HCT116 (cell line): Measurements from ENCODE around the gene EPHA3. TPM values are rescaled to one million over a fixed set of nuclear protein-coding genes. Genes with fewer than 3 reads are reported as not detected.

Source experiments
- ATAC-seq: fragments of 200-7000 bp; cut with Tn5 transposase; 2 replicates; pipeline ENCODE4 v1.9.1; 2020; ENCODE audit warnings: mild to moderate bottlenecking, moderate library complexity
- BruUV-seq: library from RNA; stranded (reverse); fragments of 400-500 nt; replicated peaks from 2 replicates; lab custom pipeline; 2021; lab: Mats Ljungman, UMichigan
- CTCF ChIA-PET: fragments of 300-600 bp; sonication (Branson Sonifier 250); formaldehyde crosslinking; loops from one replicate; lab custom pipeline; 2021; ENCODE audit warnings: antibody characterized with exemption; lab: Charles Lee
- POLR2A ChIA-PET: fragments of 300-600, 350-600 bp; sonication (Branson Sonifier 250); formaldehyde crosslinking; loops from one replicate; lab custom pipeline; 2021; ENCODE audit warnings: antibody characterized with exemption; lab: Charles Lee
- RAD21 ChIA-PET, 2 experiments: fragments of 300-600 bp; sonication (Branson Sonifier 250); formaldehyde crosslinking; loops; one replicate each; lab custom pipeline; 2023; ENCODE audit warnings: low total read pairs in 2 of 2; ENCODE audit not compliant: uncharacterized antibody in 2 of 2, unreplicated experiment in 2 of 2, low non-redundant PET in 1 of 2; lab: Charles Lee
- DNase-seq: peaks from one replicate; pipeline ENCODE4 v3.0.0-alpha.2; 2010; ENCODE audit warnings: low read depth, low spot score
- H2AFZ ChIP-seq: fragments of 200-600 bp; shearing (Covaris generic), sonication (generic); 2 replicates; pipeline ENCODE4 v1.6.1; 2017; ENCODE audit warnings: low read depth, mixed run types, mixed read lengths, antibody characterized with exemption, low read length; ENCODE audit not compliant: poor library complexity, severe bottlenecking
- H3K27ac ChIP-seq: 2 replicates; pipeline ENCODE4 v1.5.1; 2012; ENCODE audit warnings: low read depth, low read length
- H3K27me3 ChIP-seq: fragments of 200-600 bp; sonication (generic); 2 replicates; pipeline ENCODE4 v1.6.1; 2016; ENCODE audit warnings: mixed run types, low read length, mixed read lengths; ENCODE audit not compliant: insufficient read depth
- H3K36me3 ChIP-seq, 2 experiments: fragments of 200-500 bp in 1 of 2; fragments of 200-600 bp in 1 of 2; sonication (Bioruptor generic) in 1 of 2; sonication (generic) in 1 of 2; 2 replicates each; pipeline versions ENCODE4 v1.5.1 to v1.6.1; 2014 to 2016; ENCODE audit warnings: low read length in 2 of 2, inconsistent platforms in 1 of 2, mixed read lengths in 1 of 2, mixed run types in 1 of 2; ENCODE audit not compliant: insufficient read depth in 2 of 2, control insufficient read depth in 1 of 2
- H3K4me1 ChIP-seq, 2 experiments: fragments of 200-600 bp in 1 of 2; sonication (generic) in 1 of 2; 2 replicates each; pipeline versions ENCODE4 v1.5.1 to v1.6.1; 2012 to 2017; ENCODE audit warnings: low read length in 2 of 2, inconsistent platforms in 1 of 2, mild to moderate bottlenecking in 1 of 2, mixed read lengths in 1 of 2, mixed run types in 1 of 2, moderate library complexity in 1 of 2; ENCODE audit not compliant: insufficient read depth in 2 of 2, control insufficient read depth in 1 of 2
- H3K4me2 ChIP-seq: fragments of 200-600 bp; sonication (generic); 2 replicates; pipeline ENCODE4 v1.6.1; 2017; ENCODE audit warnings: mixed run types, low read length, mixed read lengths
- H3K4me3 ChIP-seq, 2 experiments: fragments of 200-600 bp in 1 of 2; sonication (generic) in 1 of 2; replicated peaks in 1 of 2; 2 replicates each; pipeline ENCODE4 v1.5.1; 2011 to 2016; ENCODE audit warnings: low read length in 2 of 2, control low read depth in 1 of 2, low read depth in 1 of 2, mild to moderate bottlenecking in 1 of 2, mixed read lengths in 1 of 2, mixed run types in 1 of 2
- H3K79me2 ChIP-seq: fragments of 200-600 bp; sonication (generic); 2 replicates; pipeline ENCODE4 v1.6.1; 2017; ENCODE audit warnings: mild to moderate bottlenecking, mixed run types, low read length, moderate library complexity, mixed read lengths; ENCODE audit not compliant: insufficient read depth
- H3K9ac ChIP-seq: fragments of 200-600 bp; sonication (generic); 2 replicates; pipeline ENCODE4 v1.6.1; 2016; ENCODE audit warnings: low read length, mixed read lengths
- H3K9me2 ChIP-seq: fragments of 200-600 bp; sonication (generic), shearing (Covaris generic); 2 replicates; pipeline ENCODE4 v1.6.1; 2017; ENCODE audit warnings: mixed run types, mild to moderate bottlenecking, moderate library complexity; ENCODE audit not compliant: insufficient read depth
- H3K9me3 ChIP-seq, 2 experiments: fragments of 200-500 bp in 1 of 2; fragments of 200-600 bp in 1 of 2; sonication (Bioruptor generic) in 1 of 2; sonication (generic) in 1 of 2; 2 replicates each; pipeline ENCODE4 v1.6.1; 2014 to 2017; ENCODE audit warnings: low read length in 2 of 2, mixed read lengths in 2 of 2, inconsistent platforms in 1 of 2, low read depth in 1 of 2, mild to moderate bottlenecking in 1 of 2, mixed run types in 1 of 2, moderate library complexity in 1 of 2; ENCODE audit not compliant: control insufficient read depth in 1 of 2, insufficient read depth in 1 of 2
- H4K20me1 ChIP-seq: fragments of 200-600 bp; sonication (generic), shearing (Covaris generic); 2 replicates; pipeline ENCODE4 v1.6.1; 2017; ENCODE audit warnings: mixed run types, mild to moderate bottlenecking, moderate library complexity; ENCODE audit not compliant: insufficient read depth
- ATF3 ChIP-seq: IDR thresholded peaks from 2 replicates; pipeline ENCODE4 v1.6.1; 2012
- CEBPB ChIP-seq: IDR thresholded peaks from 2 replicates; pipeline ENCODE4 v1.6.1; 2012; ENCODE audit warnings: low read depth
- CTCF ChIP-seq, 3 experiments: fragments of 200-600 bp in 1 of 3; sonication (generic) in 1 of 3; IDR thresholded peaks in 2 of 3; conservative IDR thresholded peaks in 1 of 3; 2 replicates each; pipeline ENCODE4 v1.5.1; 2012 to 2017; ENCODE audit warnings: low read depth in 2 of 3, low read length in 2 of 3, antibody characterized with exemption in 1 of 3, borderline replicate concordance in 1 of 3, control low read depth in 1 of 3, mild to moderate bottlenecking in 1 of 3, mixed read lengths in 1 of 3, mixed run types in 1 of 3, moderate library complexity in 1 of 3; ENCODE audit not compliant: insufficient read depth in 1 of 3
- EZH2phosphoT487 ChIP-seq: fragments of 200-600 bp; IDR thresholded peaks from 2 replicates; pipeline ENCODE4 v1.6.1; 2018; ENCODE audit warnings: antibody characterized with exemption, borderline replicate concordance
- FOSL1 ChIP-seq: IDR thresholded peaks from 2 replicates; pipeline ENCODE4 v1.6.1; 2012; ENCODE audit warnings: low read depth
- JUND ChIP-seq: IDR thresholded peaks from 2 replicates; pipeline ENCODE4 v1.6.1; 2012
- MAX ChIP-seq: IDR thresholded peaks from 2 replicates; pipeline ENCODE4 v1.6.1; 2012
- POLR2A ChIP-seq: IDR thresholded peaks from 2 replicates; pipeline ENCODE4 v1.7.0; 2011; ENCODE audit warnings: borderline replicate concordance; ENCODE audit not compliant: insufficient read depth, insufficient read length; ENCODE audit errors: extremely low read depth
- POLR2AphosphoS5 ChIP-seq: IDR thresholded peaks from 2 replicates; pipeline ENCODE4 v1.6.1; 2011; ENCODE audit warnings: mild to moderate bottlenecking, low read depth, low read length, moderate library complexity
- RAD21 ChIP-seq: IDR thresholded peaks from 2 replicates; pipeline ENCODE4 v1.6.1; 2012; ENCODE audit warnings: low read depth, mild to moderate bottlenecking
- SIN3A ChIP-seq: IDR thresholded peaks from 2 replicates; pipeline ENCODE4 v1.6.1; 2012; ENCODE audit warnings: low read depth
- TCF7L2 ChIP-seq: IDR thresholded peaks from 2 replicates; pipeline ENCODE4 v1.7.0; 2011; ENCODE audit warnings: borderline replicate concordance, inconsistent platforms; ENCODE audit not compliant: insufficient read depth, insufficient read length; ENCODE audit errors: extremely low read depth
- YY1 ChIP-seq: IDR thresholded peaks from 2 replicates; pipeline ENCODE4 v1.6.1; 2011; ENCODE audit warnings: low read length, low read depth, moderate library complexity, mild to moderate bottlenecking; ENCODE audit not compliant: insufficient replicate concordance; ENCODE audit errors: extremely low read depth
- ZBTB33 ChIP-seq: IDR thresholded peaks from 2 replicates; pipeline ENCODE4 v1.6.1; 2011; ENCODE audit warnings: mild to moderate bottlenecking, low read length, moderate library complexity; ENCODE audit not compliant: insufficient replicate concordance; ENCODE audit errors: extremely low read depth
- ZNF274 ChIP-seq: fragments of 200-500 bp; sonication (Bioruptor generic); IDR thresholded peaks from 2 replicates; pipeline ENCODE4 v1.6.1; 2014; ENCODE audit warnings: mild to moderate bottlenecking, low read depth, low read length, inconsistent platforms
- intact Hi-C: fragments of 100-400 bp; cut with micrococcal nuclease; formaldehyde crosslinking; loops from 2 replicates; pipeline ENCODE4 v1.10.0; 2022
- total RNA-seq: library from RNA; stranded (reverse); gene quantifications from one replicate; pipeline ENCODE4 v1.2.1, GENCODE V29; 2021; ENCODE audit not compliant: unreplicated experiment

EPHA3 gene
- total RNA-seq, 1 experiment from 2014 or later = not detected

GRCh38 chr3:89260721-89261120 lies 153.3 kb downstream of the EPHA3 start:
- RAD21 ChIA-PET = no interaction called here

More at GRCh38 chr3:89260721-89261120, 153.3 kb downstream of the EPHA3 start:
- DNase-seq (no peak), ATAC-seq (no peak)
- no peak overlapping the region for H2AFZ ChIP-seq
- TF ChIP-seq CTCF (IDR thresholded peaks at IDR 0.05 in 2 of 3, conservative IDR thresholded peaks at IDR 0.05 in 1 of 3; ENCODE audit: borderline replicate concordance in 1 of 3, insufficient read depth in 1 of 3, low read depth in 2 of 3, low read length in 2 of 3) (no peak), CEBPB (no peak), ZBTB33 (no peak), ATF3 (no peak), JUND (no peak), SIN3A (no peak), FOSL1 (no peak), YY1 (no peak), POLR2AphosphoS5 (no peak), TCF7L2 (no peak), EZH2phosphoT487 (no peak), RAD21 (no peak), POLR2A (no peak), ZNF274 (no peak), MAX (no peak)
- no TSS peak for BruUV-seq
- H3K4me2 ChIP-seq = no peak overlapping the region
- H3K4me3 ChIP-seq = no peak overlapping the region
- no peaks in the 10 kb centered on the region for H3K4me1 ChIP-seq
- peaks cover 0 to 22% of the 10 kb centered on the region in 2 experiments; a peak in 2 of 4 replicates for H3K9me3 ChIP-seq
- ChIA-PET CTCF (no interaction called here), POLR2A (no interaction called here)
- no peaks in the 10 kb centered on the region for H3K36me3 ChIP-seq
- intact Hi-C loops = no loop called here
- no peaks in the 10 kb centered on the region for H3K27me3 ChIP-seq
- no peaks in the 10 kb centered on the region for H4K20me1 ChIP-seq
- H3K9ac ChIP-seq = no peak overlapping the region
- H3K79me2 ChIP-seq = no peaks in the 10 kb centered on the region
- no peak overlapping the region for H3K27ac ChIP-seq
- no peaks in the 10 kb centered on the region for H3K9me2 ChIP-seq
